Measurements from ENCODE around the gene NLRP5.

- no peak for TF ChIP-seq CTCF (IDR thresholded peaks at IDR 0.05; ENCODE audit: insufficient read depth, low read length)
- no peak for TF ChIP-seq REST (IDR thresholded peaks at IDR 0.05; ENCODE audit: insufficient replicate concordance, low read depth)
These were observed 100.3 kb downstream of the NLRP5 start for GRCh38 chr19:56086671-56087430.
